Muscle of back (tissue), 11 donors: ENCODE measurements around the gene BCAS1. TPM values are rescaled to one million over a fixed set of nuclear protein-coding genes. Genes with fewer than 3 reads are reported as not detected.

Experiments used
- DNase-seq, 3 donors: peaks; one replicate each; pipeline versions ENCODE4 v3.0.0 to v3.0.0-alpha.2; 2013
- polyA plus RNA-seq, 10 donors: library from polyadenylated mRNA; unstranded; fragments of 120-200 nt; gene quantifications; one replicate each; pipeline ENCODE4 v1.2.1, GENCODE V29; 2013; ENCODE audit not compliant: insufficient read length in 10 of 10

The BCAS1 gene
- polyA plus RNA-seq, 10 donors, result 2.5 to 21.5 (median 5.7) TPM

DNA sequence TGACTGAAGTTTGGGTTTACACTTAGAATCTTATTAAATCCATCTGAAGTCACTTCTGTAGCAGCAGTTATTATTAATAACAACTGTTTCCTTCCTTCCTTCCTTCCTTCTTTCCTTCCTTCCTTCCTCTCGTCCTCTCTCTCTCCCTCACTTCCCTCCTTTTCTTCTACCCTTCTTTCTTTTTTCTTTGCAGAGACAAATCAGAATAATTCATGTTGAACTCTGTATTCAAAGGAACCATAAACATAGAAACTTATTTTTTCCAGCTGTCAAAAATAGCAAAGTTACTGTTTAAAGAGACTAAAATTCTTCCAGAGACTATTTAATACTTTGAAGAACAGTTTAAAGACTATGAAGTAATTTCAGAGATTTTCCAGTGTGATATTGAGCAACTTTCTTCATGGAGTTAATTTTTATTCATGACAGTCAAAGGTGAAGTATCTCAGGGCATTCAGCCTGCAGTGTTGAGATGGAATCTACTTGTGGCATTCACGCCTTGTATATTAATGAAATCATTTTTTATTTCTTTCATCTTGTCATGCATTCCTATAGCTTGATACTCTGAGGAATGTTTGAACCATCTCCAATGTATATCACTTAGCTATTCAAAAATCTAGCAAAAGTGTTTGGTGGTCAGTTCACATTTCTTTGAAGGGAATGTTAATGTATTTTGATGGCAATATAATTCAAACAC, 109.7 kb downstream of the BCAS1 start:
- DNase-seq, result peak in 1 of 3 donors; percentile 72

DNA sequence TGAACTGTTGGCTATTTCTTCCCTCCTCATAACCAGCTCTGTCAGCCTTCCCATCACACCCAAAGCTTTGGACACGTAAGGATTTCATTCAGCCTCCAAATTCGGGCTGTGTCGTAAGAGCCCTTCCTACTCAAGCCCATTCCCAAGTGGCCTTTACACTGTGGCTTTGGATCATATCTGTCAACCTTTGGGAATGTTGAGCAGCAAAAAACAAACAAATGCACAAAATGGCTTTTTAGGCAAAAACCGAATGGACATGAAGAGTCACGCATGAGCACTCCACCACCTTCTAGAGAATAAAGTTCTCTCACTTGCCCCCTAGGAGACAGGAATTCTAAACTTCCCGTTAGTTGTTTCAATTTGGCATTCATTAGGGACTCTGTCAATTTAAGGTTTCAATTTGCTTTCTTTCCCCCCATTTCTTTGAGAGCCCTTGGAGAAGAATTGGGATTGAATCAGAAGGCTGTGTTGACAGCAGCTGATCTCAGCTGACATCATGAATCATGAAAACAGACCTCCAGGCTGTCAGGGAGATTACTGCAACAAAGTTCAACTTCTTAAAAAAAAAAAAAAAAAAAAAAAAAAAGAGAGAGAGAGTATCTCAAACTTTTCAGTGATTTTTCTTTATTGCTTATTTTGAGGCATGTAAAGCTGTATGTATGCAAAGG, 110.3 kb downstream of the BCAS1 start:
- DNase-seq, result peak in 1 of 3 donors; percentile 84

DNA sequence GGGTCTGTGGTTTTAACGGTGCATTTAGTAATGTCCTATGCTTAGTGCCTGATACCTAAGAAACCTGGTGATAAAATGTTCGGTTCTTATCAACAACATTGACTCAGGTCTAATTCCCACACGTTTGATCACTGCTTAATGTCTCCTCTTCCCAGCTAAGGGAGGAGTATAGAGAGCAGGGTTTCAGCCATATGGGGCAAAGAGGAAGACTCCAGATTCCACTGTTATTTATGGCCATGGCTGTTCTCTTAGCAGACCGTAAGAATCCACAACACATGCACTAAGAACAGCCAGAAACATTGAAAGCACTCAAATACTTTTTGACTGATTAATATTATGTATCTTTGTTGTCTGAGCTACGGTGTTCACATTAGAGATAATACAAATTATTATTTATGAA, 112.1 kb downstream of the BCAS1 start:
- DNase-seq, result no peak

DNA sequence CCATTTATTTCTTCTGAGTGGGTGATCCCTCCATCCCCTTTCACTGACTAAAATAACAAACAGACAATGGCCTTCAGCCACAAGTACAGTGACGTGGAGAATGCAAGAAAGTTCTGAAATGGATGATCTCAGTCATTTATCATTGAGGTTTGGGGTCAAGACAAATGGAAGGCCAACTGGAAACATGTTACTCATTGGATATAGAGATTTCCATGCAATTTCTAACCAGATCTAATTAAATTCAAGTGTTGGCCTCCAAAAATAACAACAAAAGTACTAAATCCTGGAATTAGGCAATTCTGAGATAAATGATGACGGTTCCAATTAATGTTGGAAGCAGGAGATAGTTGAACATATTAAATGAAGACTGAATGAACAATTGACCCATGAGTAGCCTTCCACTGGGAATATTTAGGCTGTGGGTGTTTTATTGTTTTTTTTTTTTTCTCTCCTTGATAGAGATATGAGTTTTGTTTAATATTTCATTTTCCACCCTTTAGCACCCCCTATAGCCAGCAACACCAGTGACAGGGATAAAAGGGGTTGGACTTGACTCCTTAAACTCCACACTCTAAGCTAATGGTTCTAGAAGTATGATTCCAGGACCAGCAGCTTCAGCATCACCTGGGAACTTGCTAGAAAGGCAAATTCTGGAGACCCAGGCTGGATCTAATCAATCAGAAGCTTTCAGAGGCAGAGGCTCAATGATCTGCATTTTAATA, 112.8 kb downstream of the BCAS1 start:
- DNase-seq, result peak in 1 of 3 donors; percentile 69

DNA sequence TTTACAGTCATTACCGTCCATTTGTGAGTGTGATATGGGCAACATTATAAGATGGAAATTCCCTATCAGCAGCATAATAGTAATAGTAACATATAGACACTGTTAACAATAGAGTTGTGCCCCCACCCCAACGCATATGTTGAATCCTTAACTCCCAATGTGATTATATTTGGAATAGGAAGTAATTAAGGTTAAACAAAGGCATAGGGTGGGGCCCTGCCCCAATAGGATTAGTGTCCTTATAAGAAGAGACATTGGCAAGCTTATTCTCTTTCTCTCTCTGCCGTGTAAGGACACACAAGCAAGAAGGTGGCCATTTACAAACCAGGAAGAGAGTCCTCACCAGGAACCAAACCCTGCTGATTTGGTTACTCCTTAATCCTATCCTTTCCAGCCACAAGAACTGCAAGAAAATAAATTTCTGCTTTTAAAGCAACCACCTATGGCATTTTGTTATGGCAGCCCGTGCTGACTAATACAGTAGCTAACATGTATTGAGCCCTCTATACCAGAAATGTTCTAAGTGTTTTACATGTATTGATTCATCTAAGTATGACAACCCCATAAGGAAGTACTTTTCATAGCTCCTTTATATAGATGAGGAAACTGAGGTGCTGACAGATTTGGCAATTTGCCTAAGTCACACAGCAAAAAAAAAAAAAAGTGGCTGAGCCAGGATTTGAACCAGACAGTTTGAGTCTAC, 114.2 kb downstream of the BCAS1 start:
- DNase-seq, result no peak

DNA sequence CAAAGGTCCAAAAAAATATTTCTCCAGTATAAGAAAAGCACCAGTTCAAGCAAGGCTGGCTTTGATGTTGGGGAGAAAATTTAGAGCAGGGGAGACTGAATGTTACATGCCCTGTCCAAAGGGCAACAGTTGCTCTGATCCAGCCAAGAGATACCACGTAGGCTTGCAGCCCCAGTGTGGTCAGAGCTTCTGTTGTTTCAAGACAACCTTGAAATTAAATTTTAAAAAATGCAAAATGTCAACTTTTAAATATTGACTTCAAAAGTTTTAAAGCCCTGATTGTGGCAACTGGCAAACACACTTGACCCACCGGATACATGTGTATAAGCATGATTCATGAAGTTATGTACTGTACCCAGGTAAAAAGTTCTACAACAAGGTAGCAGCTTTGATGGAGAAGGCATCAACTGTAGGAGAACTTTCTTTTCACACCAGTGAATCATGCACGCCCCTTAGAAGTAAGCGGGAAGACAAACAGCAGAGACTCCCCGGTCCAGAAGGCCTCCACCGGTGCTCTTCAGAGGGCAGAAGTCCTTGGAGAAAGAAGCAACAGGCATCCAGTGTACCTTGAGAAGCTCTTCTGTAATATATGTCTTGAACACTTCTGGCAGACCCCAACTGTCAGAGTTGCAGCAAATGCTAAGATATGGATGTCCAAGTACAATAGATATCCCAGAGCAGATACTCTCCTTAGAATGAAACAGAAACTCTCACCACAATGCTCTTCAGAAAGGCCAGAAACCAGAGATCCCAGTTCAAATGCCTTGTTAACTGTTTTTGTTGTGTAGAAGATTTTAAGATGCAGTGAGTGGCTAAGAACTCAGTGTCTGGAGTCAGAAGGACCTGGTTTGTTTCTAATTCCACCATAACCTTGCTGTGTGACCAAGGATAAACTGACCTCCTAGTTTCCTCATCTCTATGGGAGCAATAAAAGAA, 115.4 kb downstream of the BCAS1 start:
- no peak for DNase-seq

DNA sequence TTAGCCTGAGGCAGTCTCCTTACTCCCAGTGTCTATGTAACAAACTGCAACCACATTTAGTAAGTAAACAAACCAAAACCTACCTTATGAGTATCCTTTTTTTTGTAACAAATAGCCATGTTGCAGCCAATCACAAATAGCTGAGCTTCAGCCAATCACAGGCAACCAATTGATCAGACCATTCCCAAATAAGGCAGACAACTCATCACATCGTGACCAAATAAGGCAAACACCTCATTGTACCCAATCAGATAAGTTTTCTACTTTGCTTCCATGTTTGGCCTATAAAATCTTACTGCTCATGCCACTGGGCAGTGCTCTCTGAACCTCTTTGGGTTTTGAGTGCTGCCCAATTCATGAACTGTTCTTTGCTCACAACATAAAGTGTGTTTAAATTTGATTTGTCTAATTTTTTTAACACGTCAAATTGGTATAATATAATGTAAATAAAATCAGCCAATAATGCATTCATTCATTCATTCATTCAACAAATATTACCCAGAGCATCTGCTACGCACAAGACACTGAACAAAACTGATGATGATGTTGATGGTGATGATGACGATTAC, 117.8 kb downstream of the BCAS1 start:
- DNase-seq, result no peak

DNA sequence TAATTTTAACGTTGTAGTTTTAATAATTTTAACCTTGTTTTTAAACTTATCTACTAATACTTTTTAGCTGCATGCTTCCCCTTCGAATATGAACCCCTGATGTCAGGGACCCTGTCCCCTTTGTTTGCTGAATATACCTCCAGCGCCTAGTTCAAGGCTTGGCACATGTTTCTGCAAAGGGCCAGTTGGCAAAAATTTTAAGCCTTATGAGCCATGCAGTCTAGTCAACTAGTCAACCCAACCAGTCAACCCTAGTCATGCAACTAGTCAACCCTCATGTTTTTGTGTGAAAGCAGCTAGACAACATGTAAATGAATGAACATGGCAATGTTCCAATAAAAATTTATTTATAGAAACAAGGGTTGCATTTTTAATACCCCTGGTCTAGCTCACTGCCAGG, 119.8 kb downstream of the BCAS1 start:
- no peak for DNase-seq

DNA sequence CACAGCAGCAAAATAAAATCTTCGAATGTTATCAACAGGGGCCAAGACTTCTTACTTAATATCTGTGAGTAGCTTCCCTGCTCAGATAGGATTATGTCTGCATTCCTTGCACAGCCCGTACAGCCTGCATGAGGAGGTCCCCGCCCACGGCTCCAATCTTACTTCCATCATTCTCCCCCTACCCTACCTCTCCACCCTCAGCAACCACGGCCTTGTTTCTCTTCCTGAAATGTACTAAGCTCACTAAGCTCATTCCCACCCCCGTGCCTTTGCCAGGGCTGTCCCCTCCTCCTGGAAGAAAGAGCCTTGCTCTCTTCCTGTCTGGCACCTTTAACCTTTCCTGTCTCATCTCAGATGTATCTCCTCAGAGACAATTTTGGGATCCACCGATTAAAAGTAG, 120.4 kb downstream of the BCAS1 start:
- DNase-seq, result no peak

DNA sequence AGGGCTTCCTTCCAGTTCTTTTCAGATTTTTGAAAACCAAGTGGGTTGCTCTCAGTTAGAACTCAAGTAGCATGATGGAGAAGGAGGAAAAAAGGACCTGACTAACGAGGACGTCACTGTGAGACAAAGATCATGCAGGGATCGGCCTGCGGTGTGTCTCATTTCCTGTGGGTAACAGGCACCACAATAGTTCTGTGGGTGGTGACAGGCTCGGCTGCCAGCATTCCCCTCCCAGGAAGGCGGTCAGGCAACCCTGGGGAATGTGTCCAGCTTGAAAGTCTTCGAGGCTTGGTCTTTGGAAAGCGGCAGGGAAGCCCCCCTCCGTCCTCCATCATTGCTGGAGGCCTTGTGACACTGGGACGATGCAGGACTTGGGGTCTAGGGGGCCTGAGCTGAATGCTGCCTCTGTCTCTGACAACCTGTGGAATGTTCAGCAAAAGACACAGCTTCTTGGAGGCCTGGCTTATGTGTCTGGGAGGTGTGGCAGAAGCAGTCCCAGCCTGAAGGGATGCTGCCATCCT, 121.0 kb downstream of the BCAS1 start:
- DNase-seq, result peak in 1 of 3 donors; percentile 82

DNA sequence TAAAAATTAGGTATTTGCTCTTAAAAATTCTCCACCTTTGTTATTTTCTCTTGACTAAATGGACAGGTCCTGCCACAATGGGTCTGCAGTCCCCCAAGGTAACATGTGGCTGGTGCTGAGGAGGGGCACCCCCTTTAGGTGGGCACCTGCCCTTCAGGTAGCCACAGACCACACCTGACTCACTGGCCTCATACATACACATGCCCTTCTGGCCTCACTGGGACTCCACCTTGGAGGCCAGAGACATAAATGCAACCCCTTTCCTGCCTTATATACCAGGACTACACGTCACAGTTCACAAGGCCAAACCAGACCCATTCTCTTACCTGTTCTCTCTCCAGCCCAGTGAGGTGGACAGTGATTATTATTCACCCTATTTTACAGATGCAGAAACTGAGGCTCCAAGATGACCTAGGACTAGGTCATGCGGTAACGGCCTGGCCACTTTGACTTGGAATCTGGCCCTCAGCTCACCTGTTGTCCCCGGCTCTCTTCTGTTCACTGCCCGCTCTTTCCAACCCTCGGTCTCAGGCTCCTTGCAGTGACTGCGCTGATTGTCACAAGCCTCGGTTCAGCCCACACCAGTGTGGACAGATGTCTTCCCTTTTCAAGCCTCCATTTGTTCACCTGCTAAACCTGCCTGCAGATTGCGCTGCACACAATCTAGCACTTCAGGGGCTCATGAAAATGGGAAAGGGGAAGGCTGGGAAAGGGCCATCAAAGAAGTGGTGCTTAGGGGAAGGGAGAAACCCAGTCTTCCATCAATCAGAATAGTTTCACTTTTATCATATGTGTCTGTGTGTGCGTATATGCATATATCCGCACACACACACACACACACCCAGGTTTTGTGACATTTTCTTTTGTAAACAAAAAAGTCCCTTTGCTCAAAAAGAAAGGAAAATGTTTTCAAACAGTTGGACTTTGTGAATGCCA, 121.7 kb downstream of the BCAS1 start:
- no peak for DNase-seq

DNA sequence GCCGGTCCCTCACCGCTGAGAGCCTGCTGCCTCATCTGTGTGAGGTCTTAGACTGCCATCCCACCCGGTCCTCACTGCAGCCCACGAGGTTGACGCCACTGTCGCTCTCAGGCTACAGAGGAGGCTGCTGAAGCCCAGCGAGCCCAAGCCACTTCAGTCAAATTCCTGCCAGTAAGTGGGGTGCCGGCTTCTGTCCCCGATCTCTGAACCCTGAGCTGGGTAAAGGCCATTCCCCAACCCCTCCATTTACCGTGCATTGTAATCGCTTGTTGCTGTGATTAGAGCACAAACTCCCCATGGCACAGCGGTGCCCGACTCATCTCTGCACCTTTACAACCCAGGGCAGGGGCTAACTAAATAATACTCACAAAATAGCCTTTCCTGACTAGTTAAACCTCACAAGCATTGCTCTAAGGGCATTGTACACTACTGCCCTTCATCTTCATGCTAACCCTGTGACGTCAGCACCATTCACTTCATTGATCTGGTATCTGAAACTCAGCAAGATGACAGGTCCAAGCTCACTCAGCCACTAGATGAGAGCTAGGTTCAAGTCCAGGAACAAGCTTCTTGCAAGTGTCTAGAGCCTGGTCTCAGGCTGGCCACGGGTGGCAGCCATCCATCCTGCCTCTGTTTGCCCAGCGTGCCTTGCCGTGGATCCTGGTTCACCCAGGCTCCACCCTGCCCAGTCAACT, 122.7 kb downstream of the BCAS1 start:
- no peak for DNase-seq

DNA sequence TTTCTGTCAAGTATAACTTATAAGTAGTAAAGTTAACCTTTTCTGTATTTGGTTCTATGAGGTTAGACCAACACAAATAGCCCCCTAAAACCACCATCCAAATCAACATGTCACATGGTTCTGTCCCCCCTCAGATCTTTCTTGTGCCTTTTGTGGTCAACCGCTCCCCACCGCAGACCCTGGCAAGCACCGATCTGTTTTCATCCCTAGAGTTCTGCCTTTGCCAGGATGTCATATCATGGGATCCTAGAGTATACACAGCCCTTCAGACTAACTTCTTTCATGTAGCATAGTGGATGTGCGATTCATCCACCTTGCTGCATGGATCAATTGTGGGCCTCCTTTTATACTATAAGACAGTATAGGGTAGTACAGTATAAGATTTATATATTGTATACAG, 124.3 kb downstream of the BCAS1 start:
- DNase-seq, result no peak

DNA sequence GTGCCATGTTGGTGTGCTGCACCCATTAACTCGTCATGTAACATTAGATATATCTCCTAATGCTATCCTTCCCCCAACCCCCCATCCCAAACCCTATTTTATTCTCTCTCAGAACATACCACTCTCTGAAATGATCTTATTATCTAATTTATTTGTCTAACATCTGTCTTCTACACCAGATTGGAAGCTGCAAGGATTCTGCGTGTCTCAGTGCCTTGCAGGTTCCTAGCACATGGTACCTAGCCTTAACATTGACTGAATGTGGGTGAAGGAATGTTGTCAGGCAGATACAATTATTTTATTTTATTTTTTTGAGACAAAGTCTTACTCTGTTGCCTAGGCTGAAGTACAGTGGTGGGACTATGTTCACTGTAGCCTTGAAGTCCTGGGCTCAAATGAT, 124.9 kb downstream of the BCAS1 start:
- DNase-seq, result no peak

DNA sequence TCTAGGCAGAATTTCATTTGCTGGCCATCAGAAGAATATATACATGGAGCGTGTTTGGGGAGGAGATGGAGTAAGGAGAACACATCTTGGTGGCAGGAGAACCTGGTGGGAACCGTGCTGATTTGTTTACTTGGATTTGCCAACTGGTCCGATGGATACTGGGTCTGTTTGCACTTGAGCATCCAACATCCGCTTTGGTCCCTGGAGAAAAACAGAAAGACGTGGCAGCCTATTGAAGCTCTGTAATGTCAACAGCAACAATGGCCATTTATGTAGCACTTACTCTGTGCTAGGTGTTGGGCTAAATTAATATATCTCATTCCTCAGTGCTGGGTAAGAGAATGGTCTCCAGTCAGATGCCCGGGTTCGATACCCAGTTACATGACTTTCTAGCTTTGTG, 125.6 kb downstream of the BCAS1 start:
- DNase-seq, result no peak

DNA sequence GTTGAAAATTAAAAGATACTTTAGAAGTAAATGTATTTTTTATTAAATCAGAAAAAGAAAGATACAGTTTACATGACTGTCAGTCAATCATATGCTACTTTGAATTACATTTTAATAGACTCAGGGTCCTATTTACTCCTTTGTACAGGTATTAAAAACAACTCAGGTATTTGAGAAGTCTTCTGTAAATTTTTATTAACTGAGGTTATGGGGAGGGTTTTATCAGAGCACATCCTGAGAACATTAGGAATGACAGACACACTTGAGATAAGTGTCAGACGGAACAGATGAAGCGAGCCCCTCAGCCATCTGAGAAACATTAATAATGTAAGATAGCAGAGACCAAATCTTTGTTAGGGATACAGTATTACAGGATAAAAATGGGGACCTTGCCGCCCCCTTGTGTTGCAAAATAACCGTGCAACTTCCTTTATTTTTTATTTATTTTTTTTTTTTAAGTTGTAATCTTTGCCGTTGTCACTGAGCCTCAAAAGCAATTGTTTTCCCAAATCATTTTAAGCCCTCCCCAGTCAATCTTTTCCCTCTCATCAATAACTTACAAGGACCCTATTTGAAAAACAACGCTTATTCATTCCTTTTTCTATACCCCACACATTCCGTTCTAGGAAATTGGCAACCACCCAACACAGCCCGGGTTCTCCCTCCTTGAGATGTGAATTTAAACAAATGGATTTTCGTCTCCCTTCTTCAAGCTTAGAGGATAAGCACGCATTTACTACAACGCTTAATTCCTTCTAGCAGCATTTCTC, 126.7 kb downstream of the BCAS1 start:
- DNase-seq, result peak in 1 of 3 donors; percentile 82

DNA sequence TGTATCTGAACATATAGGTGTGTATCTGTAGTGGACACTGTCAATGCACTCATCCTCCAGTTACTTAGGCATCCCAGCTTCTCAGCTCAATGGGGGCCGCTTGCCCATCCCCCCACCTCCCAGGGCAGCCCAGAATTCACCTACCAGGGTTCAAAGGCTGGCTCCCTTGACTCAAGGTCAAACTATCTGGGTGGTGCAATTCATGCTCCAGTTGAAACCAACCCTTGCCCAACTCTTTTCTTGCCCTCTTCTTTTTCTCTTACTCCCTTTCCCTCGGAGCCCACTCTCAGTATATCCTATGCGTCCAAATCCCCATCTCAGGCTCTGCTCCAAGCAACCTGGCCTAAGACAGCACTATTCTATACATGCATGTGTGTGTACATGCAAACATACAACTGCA, 127.4 kb downstream of the BCAS1 start:
- DNase-seq, result no peak

DNA sequence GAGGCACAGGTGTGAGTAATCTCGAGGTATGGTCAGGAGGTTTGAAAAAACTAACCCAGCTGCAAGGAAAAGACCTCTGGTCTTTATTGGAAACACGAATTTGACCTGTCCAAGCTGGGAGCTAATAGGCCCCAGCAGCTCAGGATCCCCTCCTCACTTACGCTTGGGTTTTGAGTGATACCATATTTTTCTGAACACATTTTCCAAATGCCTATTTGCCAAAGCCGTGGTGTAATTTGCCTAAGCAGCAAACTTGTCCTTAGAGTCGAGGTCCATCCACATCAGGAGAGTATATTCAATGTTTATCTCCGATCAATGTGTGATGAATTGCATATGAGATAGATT, 128.0 kb downstream of the BCAS1 start:
- no peak for DNase-seq
